RCC 7860 (cell line): ENCODE results near the gene MT1X.
"Not testable (repeated sequence)": the region's sequence is repeated elsewhere in the genome, so short reads cannot be mapped to it uniquely, and the experiment has no call there.

Experiments
- DNase-seq: peaks from one replicate; pipeline ENCODE4 v3.0.0-alpha.2; 2015; ENCODE audit warnings: low spot score
- FAIRE-seq: peaks from 2 replicates; lab custom pipeline; 2012; peaks lifted over from hg19 to GRCh38; lab: Jason Lieb, UNC

Gene MT1X

DNA sequence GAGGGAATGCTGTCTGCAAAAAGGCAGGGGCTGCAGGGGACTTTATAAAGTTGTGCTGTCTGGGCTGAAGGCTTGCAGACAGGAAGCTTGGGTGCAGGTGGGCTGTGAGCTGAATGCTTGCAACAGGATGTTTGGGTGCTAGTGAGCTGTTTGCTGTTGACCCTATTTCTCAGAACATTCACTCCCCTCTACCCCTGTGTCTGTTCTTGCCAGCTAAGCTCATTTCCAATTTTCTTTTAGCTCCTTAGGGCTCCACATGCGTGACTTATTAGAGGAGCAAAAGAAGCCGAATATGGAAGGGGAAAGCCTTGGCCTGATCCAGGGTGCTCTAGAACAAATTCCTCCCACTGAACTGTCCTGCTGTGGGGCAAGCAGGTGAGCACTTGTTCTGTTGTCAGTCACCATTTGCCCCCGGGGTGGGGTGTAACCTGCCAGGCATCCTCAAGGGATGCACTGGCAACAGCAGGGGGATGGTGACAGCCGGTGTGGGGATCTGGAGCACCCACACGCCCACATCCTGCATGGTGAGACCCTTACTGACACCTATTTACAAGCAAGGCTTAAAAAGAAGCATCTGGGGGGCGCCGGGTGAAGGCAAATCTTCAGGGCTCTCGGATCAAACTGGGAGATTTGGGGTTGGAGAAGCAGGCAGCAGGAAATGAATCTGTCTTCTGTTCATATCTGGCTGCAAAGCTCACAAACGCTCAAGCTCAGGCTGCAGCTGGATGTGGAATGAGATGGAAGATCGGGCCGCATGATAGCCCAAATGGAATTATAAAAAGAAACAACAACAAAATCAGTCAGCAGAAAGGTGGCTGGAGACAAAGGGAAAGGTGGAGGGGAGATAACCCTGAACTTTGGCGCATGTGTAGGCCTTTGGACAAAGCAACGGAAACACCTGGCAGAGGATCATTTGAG lies 26.5 kb downstream of the MT1X start:
- FAIRE-seq (no peak), DNase-seq (no peak)

DNA sequence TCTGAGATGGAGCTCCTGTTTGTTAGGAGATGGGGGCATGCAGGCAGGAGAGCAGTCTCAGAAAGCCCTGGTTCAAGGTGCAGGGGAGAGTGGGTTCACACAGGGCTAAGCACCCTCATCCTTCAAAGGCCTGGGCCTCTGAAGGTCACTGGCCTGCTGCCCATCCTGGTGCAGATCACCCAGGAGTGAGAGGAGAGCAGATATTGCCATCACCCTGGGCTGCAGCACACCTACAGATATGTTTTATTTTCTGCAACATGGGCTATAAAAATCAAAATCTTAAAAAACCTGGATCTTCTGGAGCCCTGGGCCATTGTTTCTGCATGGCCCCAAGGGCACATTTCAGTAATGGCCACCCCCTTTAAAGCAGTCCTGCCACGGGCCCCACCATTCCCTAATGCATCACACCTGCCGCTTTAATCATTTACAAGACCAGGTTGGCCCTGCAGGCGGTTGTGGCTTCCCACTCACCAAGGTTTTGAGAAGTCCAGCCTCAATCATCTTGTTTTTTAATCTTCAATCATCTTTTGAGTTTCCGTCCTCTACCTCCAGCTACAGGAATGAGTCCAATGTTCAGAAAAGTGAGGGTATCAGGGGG lies 27.3 kb downstream of the MT1X start:
- no peak for FAIRE-seq
- DNase-seq = no peak

DNA sequence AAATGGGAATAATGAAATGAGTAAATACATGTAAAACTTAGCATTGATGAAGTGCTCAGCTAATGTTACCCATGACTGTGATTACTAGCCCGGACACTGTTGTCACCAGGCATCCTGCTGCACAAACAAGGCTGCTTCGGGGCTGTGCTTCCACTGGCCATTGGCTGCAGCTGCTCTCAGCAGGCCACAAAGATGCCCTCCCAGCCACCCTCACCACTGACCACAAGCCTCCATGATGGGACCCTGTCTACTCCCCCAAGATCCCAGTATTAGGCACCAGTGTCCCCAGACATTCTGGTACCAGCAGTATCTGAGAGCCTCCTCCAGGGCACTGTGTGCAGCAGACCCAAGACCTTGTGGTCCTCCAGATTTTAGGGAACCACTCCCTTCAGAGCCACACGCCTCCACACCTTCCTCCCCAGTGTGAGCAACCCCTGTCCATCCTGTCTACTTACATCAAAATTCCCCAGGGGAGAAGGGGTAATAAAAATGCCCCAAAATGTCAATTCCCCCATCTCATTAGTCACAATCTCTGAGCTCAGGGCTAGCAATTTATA lies 28.0 kb downstream of the MT1X start:
- FAIRE-seq = no peak
- no peak for DNase-seq

GRCh38 chr16:56711862-56712261 lies 29.6 kb downstream of the MT1X start:
- FAIRE-seq = no peak
- DNase-seq = no peak

GRCh38 chr16:56713794-56714193 lies 31.5 kb downstream of the MT1X start:
- FAIRE-seq = no peak

DNA sequence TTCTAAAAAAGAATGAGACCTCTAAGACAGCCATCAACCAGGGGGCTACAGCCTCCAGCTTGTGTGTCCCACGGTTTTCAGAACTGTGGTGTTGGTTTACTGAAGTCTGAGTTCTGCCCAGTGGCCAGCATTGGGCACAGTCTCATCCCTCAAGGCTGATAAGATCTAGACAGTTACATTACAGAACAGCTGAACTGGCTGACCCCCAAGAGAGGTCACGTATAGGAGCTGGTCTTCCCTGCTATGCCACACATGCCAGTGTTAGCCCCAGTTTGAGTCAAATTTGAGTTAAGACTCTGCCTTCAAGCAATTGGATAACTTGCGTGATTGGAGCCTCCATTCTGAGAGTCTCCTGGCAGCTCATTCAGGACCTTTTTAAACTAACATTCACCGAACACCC lies 32.9 kb downstream of the MT1X start:
- FAIRE-seq (no peak), DNase-seq (no peak)

More at GRCh38 chr16:56713794-56714193, 31.5 kb downstream of the MT1X start:
- DNase-seq = no peak

- FAIRE-seq (no peak), DNase-seq (no peak)
These were observed 34.5 kb downstream of the MT1X start for GRCh38 chr16:56716761-56717160.

- DNase-seq, FAIRE-seq: not testable (repeated sequence)
These were observed 35.3 kb downstream of the MT1X start for GRCh38 chr16:56717532-56717931.

DNA sequence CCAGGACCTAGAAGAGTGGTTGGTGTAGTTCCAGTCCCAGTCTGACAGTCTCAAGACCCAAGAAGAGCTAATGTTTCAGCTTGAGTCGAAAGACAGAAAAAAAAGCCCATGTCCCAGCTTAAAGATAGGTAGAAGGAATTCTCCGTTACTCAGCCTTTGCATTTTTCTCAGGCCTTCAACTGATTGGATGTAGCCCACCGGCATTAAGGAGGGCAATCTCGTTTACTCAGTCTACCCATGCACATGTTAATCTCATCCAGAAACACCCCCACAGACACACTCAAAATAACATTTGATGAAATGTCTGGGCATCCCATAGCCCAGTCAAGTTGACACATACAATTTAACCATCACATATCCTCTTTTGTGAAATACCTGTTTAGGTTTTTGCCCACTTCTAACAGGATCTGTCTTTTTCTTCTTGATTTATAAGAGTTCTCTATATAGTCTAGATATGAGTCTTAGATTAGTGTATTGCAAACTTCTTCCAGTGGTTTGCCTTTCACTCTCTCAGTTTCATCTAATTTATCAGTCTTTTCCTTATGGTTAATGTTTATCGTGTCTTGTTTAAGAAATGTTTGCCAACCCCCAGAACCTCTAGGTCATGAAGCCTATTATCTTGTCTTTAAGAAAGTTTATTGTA lies 40.1 kb downstream of the MT1X start:
- DNase-seq (no peak), FAIRE-seq (no peak)

DNA sequence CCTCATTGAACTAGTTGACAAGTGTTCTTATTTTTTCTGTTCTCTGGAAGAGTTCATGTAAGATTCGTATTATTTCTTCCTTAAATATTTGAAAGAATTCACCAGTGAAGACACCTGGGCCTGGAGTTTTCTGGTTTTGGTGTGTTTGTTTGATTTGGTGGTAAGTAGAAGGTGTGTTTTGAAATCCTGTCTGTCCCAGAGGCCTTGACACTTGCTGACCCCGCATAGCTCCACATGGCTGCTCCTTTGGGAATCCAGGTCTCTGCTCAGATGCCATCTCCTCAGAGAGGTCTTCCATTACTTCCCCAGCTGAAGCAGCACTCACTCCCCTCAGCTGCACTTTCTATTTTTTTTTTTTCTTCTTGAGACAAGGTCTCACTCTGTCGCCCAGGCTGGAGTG lies 41.9 kb downstream of the MT1X start:
- DNase-seq (no peak), FAIRE-seq (no peak)

DNA sequence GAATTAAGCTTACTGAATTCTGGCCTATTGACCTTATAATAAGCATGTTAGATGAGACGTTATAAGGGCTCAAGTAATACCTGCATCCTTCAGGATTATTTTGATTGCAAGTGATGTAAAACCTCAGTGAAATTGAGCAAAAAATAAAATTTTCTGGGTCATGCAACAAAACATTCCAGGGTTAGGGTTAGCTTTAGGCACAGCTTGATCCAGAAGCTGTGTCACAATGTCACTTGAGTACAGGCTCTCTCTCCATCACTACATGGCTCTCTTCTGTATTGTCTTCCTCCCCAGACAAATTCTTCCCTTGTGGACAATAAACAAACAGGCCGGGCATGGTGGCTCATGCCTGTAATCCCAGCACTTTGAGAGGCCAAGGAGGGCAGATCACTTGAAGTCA lies 44.0 kb downstream of the MT1X start:
- FAIRE-seq = no peak
- no peak for DNase-seq

- no peak for FAIRE-seq
These were observed 44.7 kb downstream of the MT1X start for GRCh38 chr16:56726926-56727325.

DNA sequence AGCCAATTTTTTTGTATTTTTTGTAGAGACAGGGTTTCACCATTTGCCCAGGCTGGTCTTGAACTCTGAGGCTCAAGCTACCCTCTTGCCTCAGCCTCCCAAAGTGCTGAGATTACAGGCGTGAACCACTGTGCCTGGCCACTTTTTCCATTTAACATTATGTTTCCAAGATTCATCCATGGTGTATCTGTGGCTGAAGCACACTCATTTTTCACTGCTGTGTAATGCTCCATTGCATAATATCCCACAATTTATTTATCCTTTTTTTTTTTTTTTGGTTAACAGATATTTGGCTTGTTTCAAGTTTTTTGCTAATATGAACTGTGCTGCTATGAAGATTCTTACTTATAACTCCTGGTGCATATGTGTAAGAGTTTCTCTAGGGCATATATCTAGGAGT lies 45.8 kb downstream of the MT1X start:
- DNase-seq = no peak
- no peak for FAIRE-seq

More at GRCh38 chr16:56726926-56727325, 44.7 kb downstream of the MT1X start:
- no peak for DNase-seq

DNA sequence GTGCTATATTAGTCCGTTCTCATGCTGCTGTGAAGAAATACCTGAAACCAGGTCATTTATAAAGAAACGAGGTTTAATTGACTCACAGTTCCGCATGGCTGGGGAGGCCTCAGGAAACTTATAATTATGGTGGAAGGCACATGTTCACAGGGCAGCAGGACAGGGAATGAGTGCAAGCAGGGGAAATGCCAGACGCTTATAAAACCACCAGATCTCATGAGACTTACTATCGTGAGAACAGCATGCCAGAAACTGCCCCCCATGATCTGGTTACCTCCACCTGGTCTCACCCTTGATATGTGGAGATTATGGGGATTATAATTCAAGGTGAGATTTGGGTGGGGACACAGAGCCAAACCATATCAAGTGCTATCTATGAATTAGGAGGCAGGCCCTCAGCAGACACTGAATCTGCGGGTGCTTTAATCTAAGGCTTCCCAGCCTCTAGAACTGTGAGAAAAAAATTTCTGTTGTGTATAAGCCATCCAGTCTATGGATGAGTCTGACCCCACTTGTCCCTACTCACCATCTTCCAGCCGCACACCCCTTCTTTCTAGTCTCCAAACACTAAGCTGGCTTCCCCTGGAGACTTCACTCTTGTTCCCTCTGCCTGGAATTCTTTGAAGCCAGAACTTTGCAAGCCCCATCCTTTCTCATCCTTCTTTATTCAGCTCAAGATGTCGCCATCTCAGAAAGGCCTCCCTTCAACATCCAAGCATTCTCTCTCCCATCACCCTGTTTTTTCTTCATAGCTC lies 46.9 kb downstream of the MT1X start:
- FAIRE-seq = no peak
- no peak for DNase-seq

GRCh38 chr16:56729735-56730662 lies 47.7 kb downstream of the MT1X start, which contains the start of gene NUP93:
NUP93 (plus strand) TSS chr16:56730129; CDS start chr16:56748248, 18,119 bp downstream.
- DNase-seq = peak; percentile 82
- FAIRE-seq = no peak

DNA sequence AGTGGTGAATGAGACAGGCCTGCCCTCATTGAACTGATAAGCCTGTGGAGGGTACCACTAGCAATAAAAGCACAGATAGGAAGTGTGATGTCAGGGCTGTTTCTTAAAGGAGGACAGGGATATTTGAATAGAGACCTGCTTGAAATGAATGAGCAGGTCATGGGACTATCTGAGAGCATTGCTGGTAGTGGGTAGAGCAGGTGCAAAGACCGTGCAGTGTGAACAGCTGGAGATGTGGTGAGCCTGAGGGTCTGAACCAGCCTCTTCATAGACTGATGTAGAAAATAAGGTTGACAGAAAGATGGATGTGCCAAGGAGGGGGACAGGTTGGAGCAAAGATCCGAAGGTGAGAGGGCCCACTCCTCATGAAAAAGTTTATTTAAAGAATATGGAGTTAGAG lies 50.1 kb downstream of the MT1X start:
- no peak for FAIRE-seq
- DNase-seq = no peak

DNA sequence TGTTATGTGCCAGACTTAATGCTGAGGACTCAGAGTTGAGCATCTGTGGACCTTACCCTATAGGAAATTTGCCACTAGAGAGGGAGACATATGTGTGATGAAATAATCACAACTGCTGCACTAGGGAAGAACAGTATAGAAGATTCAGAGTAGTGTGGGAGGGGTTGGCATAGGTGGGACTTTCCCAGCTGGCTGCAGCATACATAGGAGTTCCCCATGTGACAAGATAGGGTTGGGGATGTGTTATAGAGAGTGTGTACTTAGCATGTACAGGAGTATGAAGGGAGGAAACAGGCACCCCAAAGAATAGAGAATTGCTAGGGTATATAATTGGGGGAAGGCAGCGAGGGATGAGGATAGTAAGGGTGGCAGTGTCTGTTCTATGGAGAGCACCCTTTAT lies 50.6 kb downstream of the MT1X start:
- DNase-seq (no peak), FAIRE-seq (no peak)
